SKM-1 treated with dmso at 0.1 percent for 144 hours (cell line): ENCODE results near the gene BAG1.
A peak's percentile ranks its signal among the peaks of the same experiment; 100 is the strongest.

Experiments
- DNase-seq: peaks from one replicate; lab custom pipeline; 2025; ENCODE audit not compliant: unreplicated experiment; lab: John Stamatoyannopoulos, UW

BAG1 gene

DNA sequence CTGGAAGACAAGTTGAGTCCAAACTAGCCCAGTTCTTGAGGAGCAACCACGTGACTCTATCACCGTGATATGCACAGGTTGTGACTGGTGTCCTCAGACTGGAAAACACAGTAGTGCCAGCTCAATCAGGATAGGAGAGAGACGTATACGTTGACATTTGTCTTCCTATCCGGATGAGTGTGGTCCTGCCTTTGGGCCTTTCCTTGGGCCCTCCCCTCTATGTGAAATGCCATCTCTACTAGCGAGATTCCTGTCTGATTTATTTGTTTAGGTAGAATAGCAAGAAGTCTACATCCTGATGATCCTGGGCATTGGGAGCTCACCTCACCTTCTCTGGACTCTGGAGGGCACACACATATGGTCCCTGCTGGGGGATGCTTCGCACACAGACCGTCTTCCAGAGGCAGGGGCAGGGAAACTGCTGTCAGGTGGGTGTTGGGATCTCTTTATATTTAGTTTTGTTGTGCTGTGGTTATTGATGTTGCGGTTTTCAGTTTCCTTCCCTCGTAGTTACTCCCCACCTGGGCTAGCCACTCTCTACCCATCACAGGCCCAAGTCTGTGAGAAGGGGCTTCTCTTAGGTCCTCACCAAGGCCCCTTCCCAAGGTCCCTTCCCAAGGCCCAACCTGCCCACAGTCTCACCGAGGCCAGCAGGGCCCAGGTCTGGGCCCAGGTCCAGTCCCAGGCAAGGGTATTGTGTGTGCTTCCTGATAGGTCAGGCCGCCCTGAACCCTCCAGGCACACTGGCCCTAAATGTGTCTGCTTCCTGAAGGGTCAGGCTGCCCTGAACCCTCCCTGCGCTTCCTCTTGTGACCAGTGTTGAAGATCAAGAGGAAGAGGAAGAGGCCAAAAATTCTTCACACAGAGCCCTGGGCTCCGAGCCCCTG is 43.6 kb downstream of the BAG1 start:
- DNase-seq: peak; percentile 76

DNA sequence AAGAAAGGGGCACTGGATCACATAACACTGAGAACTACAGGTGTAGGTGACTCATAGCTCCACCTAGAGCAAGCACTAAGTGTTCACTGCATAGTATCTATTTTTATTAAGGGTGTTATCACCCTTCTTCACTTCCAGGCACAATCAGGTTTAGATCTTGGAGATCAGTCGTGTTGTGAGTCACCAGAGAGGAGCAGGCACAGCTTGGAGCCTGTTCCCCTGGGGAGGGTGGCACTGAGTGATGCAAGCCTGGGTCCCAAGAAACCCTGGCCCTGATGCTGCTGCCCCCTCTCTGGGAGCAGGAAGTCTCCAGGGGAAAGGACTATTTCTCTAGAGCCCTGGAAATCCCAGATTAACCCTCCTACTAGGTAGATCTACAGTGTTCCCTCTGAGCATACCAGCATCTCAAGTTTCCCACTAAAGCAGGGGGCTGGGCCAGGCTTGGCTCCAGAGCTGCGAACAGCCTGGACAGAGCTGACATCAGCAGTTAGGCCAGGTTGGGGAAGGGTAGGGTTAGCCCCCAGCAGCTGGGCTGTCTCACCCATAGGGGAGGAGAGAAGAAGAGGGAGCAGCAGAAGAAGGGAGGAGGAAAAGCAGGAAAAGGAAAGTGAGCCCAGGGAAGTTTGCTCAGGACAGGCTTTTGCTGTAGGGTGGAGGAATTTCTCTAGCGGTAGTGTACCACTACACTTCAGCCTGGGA is 52.7 kb downstream of the BAG1 start:
- DNase-seq: no peak

DNA sequence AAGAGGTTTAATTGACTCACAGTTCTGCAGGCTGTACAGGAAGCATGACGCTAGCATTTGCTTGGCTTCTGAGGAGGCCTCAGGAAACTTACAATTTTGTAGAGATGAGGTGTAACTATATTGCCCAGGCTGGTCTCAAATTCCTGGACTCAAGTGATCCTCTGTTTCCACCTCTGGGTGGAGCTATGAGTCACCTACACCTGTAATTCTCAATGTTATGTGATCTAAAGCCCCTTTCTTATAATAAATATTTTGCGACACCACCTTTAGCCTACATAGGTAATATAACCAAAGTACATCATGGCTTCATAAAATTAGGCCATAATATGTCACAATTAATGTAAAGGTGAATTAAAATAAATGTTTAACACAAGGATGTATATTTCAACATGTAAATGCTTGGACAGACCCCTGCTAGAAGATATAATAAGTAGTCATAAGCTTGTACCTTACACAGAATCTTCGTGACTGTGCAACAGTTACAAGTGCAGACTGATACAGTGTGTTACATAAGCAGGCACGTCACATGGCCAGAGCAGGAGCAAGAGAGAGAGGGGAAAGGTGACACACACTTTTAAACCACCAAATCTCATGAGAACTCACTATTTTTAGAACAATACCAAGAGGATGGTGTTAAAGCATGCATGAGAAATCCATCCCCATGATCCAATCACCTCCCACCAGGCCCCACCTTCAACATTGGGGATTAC is 54.3 kb downstream of the BAG1 start:
- no peak for DNase-seq

DNA sequence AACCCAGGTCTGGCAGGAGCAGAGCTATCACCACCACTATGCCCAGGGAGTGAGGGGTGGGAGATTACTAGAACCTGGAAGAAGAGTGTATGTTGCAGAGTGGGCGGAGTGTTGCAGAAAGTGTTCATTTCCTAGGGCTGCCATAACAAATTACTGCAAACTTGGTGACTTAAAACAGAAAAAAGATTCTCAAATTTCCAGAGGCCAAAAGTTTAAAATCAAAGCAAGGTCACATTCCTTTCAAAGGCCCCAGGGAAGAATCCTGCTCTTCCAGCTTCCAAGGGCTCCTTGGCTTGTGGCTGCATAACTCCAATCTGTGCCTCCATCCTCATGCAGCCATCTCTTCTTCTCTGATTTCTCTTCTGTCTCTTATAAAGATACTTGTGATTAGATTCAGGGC is 55.1 kb downstream of the BAG1 start:
- DNase-seq: no peak

DNA sequence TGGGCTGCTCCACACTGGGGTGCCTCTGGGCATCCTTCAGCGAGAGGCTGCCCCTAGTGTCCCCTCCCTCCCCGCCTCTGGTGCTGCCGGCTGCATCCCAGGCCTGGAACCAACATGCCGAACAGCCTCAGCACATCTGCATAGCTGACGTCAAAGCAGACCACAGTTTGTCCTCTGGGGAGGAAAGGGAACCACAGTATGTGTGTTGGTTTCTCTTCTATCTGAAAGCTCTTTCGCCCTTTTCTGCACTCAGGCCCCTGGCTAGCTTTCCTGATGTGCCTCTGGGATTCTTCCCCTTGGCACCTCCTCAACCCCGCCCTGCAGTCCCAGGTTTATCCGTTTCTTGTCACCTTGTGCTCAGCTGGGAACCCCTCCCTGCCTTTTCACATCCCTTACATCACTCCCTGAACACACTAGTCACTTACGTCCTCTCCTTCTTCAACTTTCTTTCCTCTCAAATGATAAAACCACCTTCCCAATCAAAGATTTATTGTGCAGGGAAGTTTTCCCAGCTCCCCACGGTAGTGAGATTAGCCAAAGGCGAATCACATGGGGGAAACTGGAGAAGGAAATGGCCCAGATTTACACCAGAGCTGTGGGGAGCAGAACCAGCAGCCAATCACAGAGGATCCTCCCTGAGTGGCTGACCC is 61.8 kb downstream of the BAG1 start:
- DNase-seq: no peak
